OCI-LY1 (cell line): Measurements from ENCODE around the gene BABAM1.

Source experiments
- H2AFZ ChIP-seq: fragments of 200-600 bp; sonication (generic), shearing (Covaris generic); 2 replicates; pipeline ENCODE4 v1.6.0; 2014; ENCODE audit warnings: antibody characterized with exemption, mild to moderate bottlenecking, low read length
- H3F3A ChIP-seq: fragments of 200-600 bp; sonication (generic), shearing (Covaris generic); 2 replicates; pipeline ENCODE4 v1.6.0; 2014; ENCODE audit warnings: mild to moderate bottlenecking, antibody characterized with exemption, low read length, moderate library complexity; ENCODE audit not compliant: insufficient read depth
- H3K27ac ChIP-seq: fragments of 200-600 bp; sonication (generic); 2 replicates; pipeline ENCODE4 v1.5.1; 2014; ENCODE audit warnings: low read length, mixed run types, mild to moderate bottlenecking, low read depth; ENCODE audit not compliant: poor library complexity, severe bottlenecking
- H3K27me3 ChIP-seq: fragments of 200-600 bp; sonication (generic); 2 replicates; pipeline ENCODE4 v1.6.0; 2014; ENCODE audit warnings: antibody characterized with exemption, mild to moderate bottlenecking, low read length, moderate library complexity; ENCODE audit not compliant: insufficient read depth
- H3K36me3 ChIP-seq: fragments of 200-600 bp; sonication (generic); 2 replicates; pipeline ENCODE4 v1.6.1; 2014; ENCODE audit warnings: mild to moderate bottlenecking, antibody characterized with exemption, low read length, moderate library complexity, mixed read lengths; ENCODE audit not compliant: insufficient read depth
- H3K4me1 ChIP-seq: fragments of 200-600 bp; sonication (generic); 2 replicates; pipeline ENCODE4 v1.5.1; 2014; ENCODE audit warnings: mild to moderate bottlenecking, low read length, moderate library complexity; ENCODE audit not compliant: insufficient read depth, severe bottlenecking
- H3K4me2 ChIP-seq: fragments of 200-600 bp; sonication (generic), shearing (Covaris generic); 2 replicates; pipeline ENCODE4 v1.6.1; 2014; ENCODE audit warnings: low read length
- H3K4me3 ChIP-seq: fragments of 200-600 bp; sonication (generic); 2 replicates; pipeline ENCODE4 v1.5.1; 2014; ENCODE audit warnings: low read length, low read depth, mild to moderate bottlenecking, mixed read lengths; ENCODE audit not compliant: poor library complexity, severe bottlenecking
- H3K79me2 ChIP-seq: fragments of 200-600 bp; shearing (Covaris generic); 2 replicates; pipeline ENCODE4 v1.6.1; 2016; ENCODE audit warnings: mixed run types, low read length, mixed read lengths; ENCODE audit not compliant: insufficient read depth
- H3K9ac ChIP-seq: fragments of 200-600 bp; sonication (generic), shearing (Covaris generic); 2 replicates; pipeline ENCODE4 v1.6.1; 2014; ENCODE audit warnings: mild to moderate bottlenecking, low read length, mixed read lengths
- H3K9me2 ChIP-seq: fragments of 200-600 bp; sonication (generic), shearing (Covaris generic); 2 replicates; pipeline ENCODE4 v1.6.1; 2014; ENCODE audit warnings: low read depth, mild to moderate bottlenecking, low read length, mixed read lengths
- H3K9me3 ChIP-seq: fragments of 200-600 bp; shearing (Covaris generic); 2 replicates; pipeline ENCODE4 v1.6.1; 2014; ENCODE audit warnings: low read length, mixed read lengths
- H4K20me1 ChIP-seq: fragments of 200-600 bp; sonication (generic), shearing (Covaris generic); 2 replicates; pipeline ENCODE4 v1.6.0; 2016; ENCODE audit warnings: mild to moderate bottlenecking, low read length; ENCODE audit not compliant: insufficient read depth
- CTCF ChIP-seq: fragments of 200-600 bp; sonication (generic), shearing (Covaris generic); IDR thresholded peaks from 2 replicates; pipeline ENCODE4 v1.5.1; 2017; ENCODE audit warnings: mild to moderate bottlenecking, antibody characterized with exemption, low read length, moderate library complexity, mixed read lengths
- EZH2 ChIP-seq: fragments of 200-600 bp; sonication (generic), shearing (Covaris generic); IDR thresholded peaks from 2 replicates; pipeline ENCODE4 v1.8.0; 2017; ENCODE audit warnings: borderline replicate concordance, mixed run types, mild to moderate bottlenecking, antibody characterized with exemption, low read length, moderate library complexity, mixed read lengths

Gene BABAM1

GRCh38 chr19:17321655-17322489, 54.6 kb downstream of the BABAM1 start:
- H4K20me1 ChIP-seq, result no peaks in the 10 kb centered on the region
- no peak overlapping the region for H2AFZ ChIP-seq
- H3K27me3 ChIP-seq, result no peaks in the 10 kb centered on the region
- no peak overlapping the region for H3K9ac ChIP-seq
- H3F3A ChIP-seq, result peaks cover 3% of the 10 kb centered on the region; the same call in 1 of the 2 replicates
- H3K4me2 ChIP-seq, result no peak overlapping the region
- H3K4me3 ChIP-seq, result no peak overlapping the region
- H3K9me3 ChIP-seq, result no peaks in the 10 kb centered on the region
- H3K4me1 ChIP-seq, result no peaks in the 10 kb centered on the region
- peaks cover 41% of the 10 kb centered on the region for H3K36me3 ChIP-seq
- H3K9me2 ChIP-seq, result no peaks in the 10 kb centered on the region
- TF ChIP-seq EZH2 (no peak), CTCF (no peak)
- no peaks in the 10 kb centered on the region for H3K79me2 ChIP-seq
- no peak overlapping the region for H3K27ac ChIP-seq

GRCh38 chr19:17322854-17323253, 55.6 kb downstream of the BABAM1 start:
- TF ChIP-seq EZH2 (no peak), CTCF (no peak)
- Histone ChIP-seq H3K9me2 (no peaks in the 10 kb centered on the region), H3K27ac (no peak overlapping the region), H3F3A (peaks cover 3% of the 10 kb centered on the region; the same call in 1 of the 2 replicates), H3K4me2 (no peak overlapping the region), H3K27me3 (no peaks in the 10 kb centered on the region), H3K79me2 (no peaks in the 10 kb centered on the region), H2AFZ (no peak overlapping the region), H3K9ac (no peak overlapping the region), H3K9me3 (no peaks in the 10 kb centered on the region), H3K4me3 (no peak overlapping the region), H4K20me1 (no peaks in the 10 kb centered on the region), H3K4me1 (peaks cover under 1% of the 10 kb centered on the region), H3K36me3 (peaks cover 41% of the 10 kb centered on the region)

- Histone ChIP-seq H3K36me3 (peaks cover 41% of the 10 kb centered on the region), H3K79me2 (no peaks in the 10 kb centered on the region), H3K27me3 (no peaks in the 10 kb centered on the region), H3K4me1 (peaks cover 6% of the 10 kb centered on the region), H3K27ac (no peak overlapping the region), H3F3A (peaks cover 3% of the 10 kb centered on the region; the same call in 1 of the 2 replicates), H3K4me2 (no peak overlapping the region), H3K9me3 (no peaks in the 10 kb centered on the region), H4K20me1 (no peaks in the 10 kb centered on the region), H3K9me2 (no peaks in the 10 kb centered on the region), H3K4me3 (no peak overlapping the region), H2AFZ (no peak overlapping the region), H3K9ac (no peak overlapping the region)
- TF ChIP-seq EZH2, result no peak
- TF ChIP-seq CTCF, result no peak
These were observed 56.2 kb downstream of the BABAM1 start for GRCh38 chr19:17323300-17323963.
